GM12878 (cell line): ENCODE measurements around the gene MOV10L1.

ENCODE experiments used
- BCLAF1 ChIP-seq: fragments of 450-650 bp; IDR thresholded peaks from 2 replicates; pipeline ENCODE4 v1.6.1; 2017; ENCODE audit warnings: antibody characterized with exemption, mild to moderate bottlenecking, moderate library complexity
- CREB1 ChIP-seq: IDR thresholded peaks from 2 replicates; pipeline ENCODE4 v1.6.1; 2012; ENCODE audit warnings: low read depth, mild to moderate bottlenecking, inconsistent platforms
- EP300 ChIP-seq, 2 experiments: fragments of 150-350 bp in 1 of 2; IDR thresholded peaks; 2 replicates each; pipeline ENCODE4 v1.6.1; 2011 to 2012; ENCODE audit warnings: low read depth in 2 of 2, low read length in 2 of 2, borderline replicate concordance in 1 of 2, improper control_type of control experiment in 1 of 2, inconsistent platforms in 1 of 2; ENCODE audit not compliant: control insufficient read depth in 1 of 2
- EZH2 ChIP-seq: IDR thresholded peaks from 2 replicates; pipeline ENCODE4 v1.6.1; 2012; ENCODE audit warnings: low read depth, mild to moderate bottlenecking, control low read depth, inconsistent platforms, low read length, borderline replicate concordance; ENCODE audit not compliant: control insufficient read depth
- HSF1 ChIP-seq: fragments of 150-350 bp; IDR thresholded peaks from 2 replicates; pipeline ENCODE4 v1.6.1; 2014; ENCODE audit warnings: mild to moderate bottlenecking, low read depth, low read length
- POLR2A ChIP-seq: IDR thresholded peaks from 2 replicates; pipeline ENCODE4 v1.6.1; 2011; ENCODE audit warnings: low read depth, mild to moderate bottlenecking, low read length
- SMC3 ChIP-seq: IDR thresholded peaks from 2 replicates; pipeline ENCODE4 v1.6.1; 2011; ENCODE audit warnings: low read length, improper control_type of control experiment, borderline replicate concordance
- TBL1XR1 ChIP-seq: IDR thresholded peaks from 2 replicates; pipeline ENCODE4 v1.6.1; 2012; ENCODE audit warnings: low read depth, low read length, improper control_type of control experiment
- TF ChIP-seq, protein P1 (sequence below), 3 experiments: IDR thresholded peaks in 2 of 3; conservative IDR thresholded peaks in 1 of 3; 2 replicates each; pipeline ENCODE4 v1.5.1; 2011; ENCODE audit warnings: low read depth in 3 of 3, low read length in 3 of 3, mild to moderate bottlenecking in 3 of 3, control low read depth in 2 of 3, moderate library complexity in 2 of 3, inconsistent platforms in 1 of 3, mixed read lengths in 1 of 3; ENCODE audit not compliant: control insufficient read depth in 2 of 3, insufficient read depth in 1 of 3; ENCODE audit errors: extremely low read depth in 1 of 3

GRCh38 chr22:50209893-50210292 lies 120.1 kb downstream of the MOV10L1 start:
- TF ChIP-seq POLR2A (0 out of 2 replicates have a peak, but pooled peaks have one; percentile 12), TBL1XR1 (no peak), HSF1 (no peak), EP300 (IDR thresholded peaks at IDR 0.05; ENCODE audit: borderline replicate concordance in 1 of 2, control insufficient read depth in 1 of 2, low read depth in 2 of 2, low read length in 2 of 2) (no peak), CREB1 (no peak), EZH2 (no peak), SMC3 (peak; percentile 92), BCLAF1 (no peak)
- TF ChIP-seq, protein P1, sequence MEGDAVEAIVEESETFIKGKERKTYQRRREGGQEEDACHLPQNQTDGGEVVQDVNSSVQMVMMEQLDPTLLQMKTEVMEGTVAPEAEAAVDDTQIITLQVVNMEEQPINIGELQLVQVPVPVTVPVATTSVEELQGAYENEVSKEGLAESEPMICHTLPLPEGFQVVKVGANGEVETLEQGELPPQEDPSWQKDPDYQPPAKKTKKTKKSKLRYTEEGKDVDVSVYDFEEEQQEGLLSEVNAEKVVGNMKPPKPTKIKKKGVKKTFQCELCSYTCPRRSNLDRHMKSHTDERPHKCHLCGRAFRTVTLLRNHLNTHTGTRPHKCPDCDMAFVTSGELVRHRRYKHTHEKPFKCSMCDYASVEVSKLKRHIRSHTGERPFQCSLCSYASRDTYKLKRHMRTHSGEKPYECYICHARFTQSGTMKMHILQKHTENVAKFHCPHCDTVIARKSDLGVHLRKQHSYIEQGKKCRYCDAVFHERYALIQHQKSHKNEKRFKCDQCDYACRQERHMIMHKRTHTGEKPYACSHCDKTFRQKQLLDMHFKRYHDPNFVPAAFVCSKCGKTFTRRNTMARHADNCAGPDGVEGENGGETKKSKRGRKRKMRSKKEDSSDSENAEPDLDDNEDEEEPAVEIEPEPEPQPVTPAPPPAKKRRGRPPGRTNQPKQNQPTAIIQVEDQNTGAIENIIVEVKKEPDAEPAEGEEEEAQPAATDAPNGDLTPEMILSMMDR (IDR thresholded peaks at IDR 0.05 in 2 of 3, conservative IDR thresholded peaks at IDR 0.05 in 1 of 3; ENCODE audit: control insufficient read depth in 2 of 3, extremely low read depth in 1 of 3, insufficient read depth in 1 of 3, low read depth in 3 of 3, low read length in 3 of 3) = peak; percentile 85 to 91 (median 86)
